Activated B cell treated with CpG ODN at 0.5 μM for 24 hours (primary cell): ENCODE measurements around the gene CAPN15. TPM values are rescaled to one million over a fixed set of nuclear protein-coding genes. Genes with fewer than 3 reads are reported as not detected.
A peak's percentile ranks its signal among the peaks of the same experiment; 100 is the strongest.
"Not testable (repeated sequence)": the region's sequence is repeated elsewhere in the genome, so short reads cannot be mapped to it uniquely, and the experiment has no call there.

Source experiments
- ATAC-seq: fragments of 200-7000 bp; cut with Tn5 transposase; one replicate; pipeline ENCODE4 v1.10.0; 2021; ENCODE audit warnings: low read depth, mild to moderate bottlenecking, moderate library complexity
- CTCF ChIA-PET: fragments of 350-600 bp; sonication (Branson Sonifier 250); formaldehyde crosslinking; loops from one replicate; lab custom pipeline; 2021; ENCODE audit warnings: antibody characterized with exemption; lab: Charles Lee
- POLR2A ChIA-PET: fragments of 350-600 bp; sonication (Branson Sonifier 250); formaldehyde crosslinking; loops from one replicate; lab custom pipeline; 2021; ENCODE audit warnings: antibody characterized with exemption; lab: Charles Lee
- DNase-seq: peaks from one replicate; pipeline ENCODE4 v3.0.0; 2022
- H3K27ac Mint-ChIP-seq: one replicate; pipeline ENCODE4 v1.8.0; 2020; ENCODE audit warnings: mixed read lengths
- H3K27me3 Mint-ChIP-seq: one replicate; pipeline ENCODE4 v1.8.0; 2021; ENCODE audit warnings: mixed read lengths
- H3K36me3 Mint-ChIP-seq: one replicate; pipeline ENCODE4 v1.8.0; 2021; ENCODE audit warnings: low read depth, mixed read lengths
- H3K4me1 Mint-ChIP-seq: one replicate; pipeline ENCODE4 v1.8.0; 2021; ENCODE audit warnings: mixed read lengths
- H3K4me3 Mint-ChIP-seq: one replicate; pipeline ENCODE4 v1.8.0; 2020; ENCODE audit warnings: mild to moderate bottlenecking, mixed read lengths
- H3K9me3 Mint-ChIP-seq: one replicate; pipeline ENCODE4 v1.8.0; 2020; ENCODE audit warnings: mixed read lengths
- CTCF ChIP-seq: fragments of 200-600 bp; IDR thresholded peaks from one replicate; pipeline ENCODE4 v1.8.0; 2022; ENCODE audit warnings: antibody characterized with exemption, mild to moderate bottlenecking
- intact Hi-C: fragments of 100-400 bp; cut with micrococcal nuclease; formaldehyde crosslinking; loops from one replicate; pipeline ENCODE4 v1.15.1; 2024
- total RNA-seq: library from RNA; stranded (reverse); gene quantifications from 2 replicates; pipeline ENCODE4 v1.2.3, GENCODE V29; 2022

CAPN15 gene
- 77.0 and 95.1 TPM in 2 replicates for total RNA-seq

DNA sequence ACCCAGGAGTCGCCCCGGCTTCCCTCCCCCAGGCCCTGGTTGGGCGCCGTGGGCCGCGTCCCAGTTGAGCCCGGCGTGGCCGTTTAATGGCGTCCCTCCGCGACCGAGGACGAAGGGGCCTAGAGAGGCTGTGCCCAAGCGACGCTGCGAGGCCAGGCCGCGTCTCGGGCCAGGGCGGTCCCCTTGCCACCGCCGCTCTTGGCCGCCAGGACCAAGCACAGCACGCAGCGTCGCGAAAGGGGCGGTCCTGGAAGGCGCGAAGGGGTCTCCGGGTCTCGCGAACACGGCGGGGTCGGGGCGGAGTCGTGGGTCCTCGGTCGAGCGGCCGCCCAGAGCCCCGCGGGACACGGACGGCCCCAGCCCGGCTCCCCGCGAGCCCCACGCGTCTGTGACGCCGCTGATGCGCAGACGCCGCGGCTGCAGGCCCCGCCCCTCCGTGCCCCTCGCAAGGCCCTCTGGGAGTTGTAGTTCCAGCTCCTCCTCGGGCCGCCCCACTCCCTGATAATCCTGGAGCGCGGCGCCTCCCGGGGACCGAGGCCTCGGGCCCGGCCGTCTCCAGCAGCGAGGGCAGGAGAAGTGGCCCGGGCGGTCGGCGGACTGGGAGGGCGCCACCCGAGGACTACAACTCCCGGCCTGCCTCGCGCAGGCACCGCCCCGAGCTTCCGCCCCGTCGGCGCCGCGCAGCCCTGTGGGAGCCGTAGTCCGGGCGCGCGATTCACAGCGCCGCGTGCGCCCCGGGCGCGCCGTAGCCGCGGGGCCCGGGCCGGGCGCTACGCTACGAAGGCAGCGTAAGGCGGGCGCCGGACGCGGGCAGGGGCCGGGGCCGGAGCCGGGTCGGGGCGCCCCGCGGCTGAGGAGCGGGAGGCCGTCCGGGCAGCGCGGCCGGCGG lies at the start of gene CAPN15:
CAPN15 (plus strand) TSS at position 698 of the 889 bp plus-strand sequence. CDS start 19,127 bp downstream, outside the sequence.
- POLR2A ChIA-PET, result interaction anchor here (0.6 to 1.6 kb wide), 11 partner anchors 9 to 1151 kb away, joined by 3 to 8 read pairs (median 3); partner anchors contain the start of genes JPT2, METTL26 and NHLRC4
- H3K27ac Mint-ChIP-seq, result peak within 1 kb of the TSS; percentile 82
- no peaks in the 10 kb centered on the region for H3K27me3 Mint-ChIP-seq
- H3K36me3 Mint-ChIP-seq, result no peaks in the 10 kb centered on the region
- TF ChIP-seq CTCF, result no peak
- peaks cover 43% of the 10 kb centered on the region for H3K4me1 Mint-ChIP-seq
- peak within 1 kb of the TSS; percentile 86 for H3K4me3 Mint-ChIP-seq
- DNase-seq (peak; percentile 91), ATAC-seq (peak; percentile 81)
- CTCF ChIA-PET, result no interaction called here
- intact Hi-C loops, result loop anchor here (1.0 to 5.0 kb wide), 11 partner anchors 40 to 1086 kb away; partner anchors contain the start of genes AXIN1, CRAMP1, IFT140 and JMJD8
- no peaks in the 10 kb centered on the region for H3K9me3 Mint-ChIP-seq

DNA sequence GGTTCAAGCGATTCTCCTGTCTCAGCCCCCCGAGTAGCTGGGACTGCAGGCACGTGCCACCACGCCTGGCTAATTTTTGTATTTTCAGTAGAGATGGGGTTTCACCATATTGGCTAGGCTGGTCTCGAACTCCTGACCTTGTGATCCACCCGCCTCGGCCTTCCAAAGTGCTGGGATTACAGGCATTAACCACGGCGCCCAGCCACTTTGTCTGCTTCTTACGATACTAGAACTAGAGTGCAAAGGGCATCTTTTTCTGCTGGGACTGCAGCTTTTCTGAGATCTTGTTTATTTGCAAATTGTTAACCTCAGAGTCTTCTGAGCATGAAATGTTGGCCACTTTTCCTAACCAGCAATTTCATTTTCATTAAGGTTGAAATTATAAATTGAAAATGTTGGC lies 49.2 kb upstream of the CAPN15 start:
- H3K4me1 Mint-ChIP-seq, H3K27ac Mint-ChIP-seq, CTCF ChIA-PET, H3K27me3 Mint-ChIP-seq, POLR2A ChIA-PET, H3K9me3 Mint-ChIP-seq, intact Hi-C loops, H3K4me3 Mint-ChIP-seq, ATAC-seq, DNase-seq: not testable (repeated sequence)
- H3K36me3 Mint-ChIP-seq, result peaks cover 18% of the 10 kb centered on the region

DNA sequence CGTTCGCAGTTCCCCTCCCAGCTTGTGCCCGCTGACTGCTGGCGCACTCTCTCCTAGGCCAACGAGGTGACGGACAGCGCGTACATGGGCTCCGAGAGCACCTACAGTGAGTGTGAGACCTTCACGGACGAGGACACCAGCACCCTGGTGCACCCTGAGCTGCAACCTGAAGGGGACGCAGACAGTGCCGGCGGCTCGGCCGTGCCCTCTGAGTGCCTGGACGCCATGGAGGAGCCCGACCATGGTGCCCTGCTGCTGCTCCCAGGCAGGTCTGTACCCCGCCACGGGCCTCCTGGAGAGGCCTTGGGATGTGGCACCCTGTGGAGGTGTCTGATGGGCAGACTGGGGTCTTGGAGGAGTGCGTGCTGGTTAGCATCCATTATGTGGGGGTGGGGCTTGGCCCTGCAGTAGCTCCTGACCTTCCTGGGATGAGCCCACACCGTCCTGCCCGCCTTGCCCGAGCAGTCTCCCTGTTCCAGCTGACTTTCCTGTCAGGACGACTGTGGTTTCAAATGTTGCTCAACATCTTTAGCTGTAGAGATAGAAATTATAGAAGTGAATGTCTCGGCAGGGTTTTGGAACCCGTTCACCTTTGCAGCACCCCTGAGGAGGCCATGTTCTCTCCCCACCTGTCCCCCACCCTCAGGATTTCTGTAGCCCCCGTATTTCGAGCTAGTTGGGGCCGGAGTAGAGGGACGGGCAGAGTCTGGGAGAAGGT lies 44.9 kb upstream of the CAPN15 start:
- Mint-ChIP-seq H3K27ac (no peak overlapping the region), H3K4me1 (no peaks in the 10 kb centered on the region), H3K36me3 (peaks cover 22% of the 10 kb centered on the region), H3K4me3 (no peak overlapping the region), H3K27me3 (no peaks in the 10 kb centered on the region), H3K9me3 (no peaks in the 10 kb centered on the region)
- no peak for TF ChIP-seq CTCF
- CTCF ChIA-PET, result no interaction called here
- DNase-seq, result no peak
- POLR2A ChIA-PET, result no interaction called here
- intact Hi-C loops, result no loop called here
- no peak for ATAC-seq

- no peak for TF ChIP-seq CTCF
- Mint-ChIP-seq H3K36me3 (peaks cover 25% of the 10 kb centered on the region), H3K9me3 (no peaks in the 10 kb centered on the region), H3K27me3 (no peaks in the 10 kb centered on the region), H3K4me1 (no peaks in the 10 kb centered on the region), H3K27ac (no peak overlapping the region), H3K4me3 (no peak overlapping the region)
- intact Hi-C loops, result no loop called here
- CTCF ChIA-PET, result no interaction called here
- ATAC-seq (no peak), DNase-seq (no peak)
- POLR2A ChIA-PET, result no interaction called here
Measured at GRCh38 chr16:483341-484075, 44.0 kb upstream of the CAPN15 start.

DNA sequence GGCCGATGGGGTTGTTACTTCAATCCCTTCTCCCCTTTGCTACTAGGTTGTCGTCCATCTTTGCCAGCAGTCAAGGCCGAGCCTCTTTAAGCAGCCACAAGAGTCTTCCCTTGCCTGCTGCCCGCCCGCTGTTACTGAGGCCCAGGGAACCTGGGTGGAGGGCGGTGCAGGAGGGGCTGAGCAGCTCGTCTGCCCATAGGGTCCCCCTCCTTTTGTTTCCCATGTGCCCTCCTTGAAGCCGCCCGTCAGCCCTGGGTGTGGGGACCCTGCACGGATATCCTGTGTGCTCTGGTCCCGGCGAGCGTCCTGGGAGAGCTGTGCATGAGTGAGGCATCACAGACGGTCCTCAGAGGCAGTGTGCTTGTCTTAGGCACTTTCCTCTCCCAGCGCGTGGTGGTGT lies 37.9 kb upstream of the CAPN15 start:
- no peak overlapping the region for H3K4me3 Mint-ChIP-seq
- H3K27ac Mint-ChIP-seq, result no peak overlapping the region
- no peaks in the 10 kb centered on the region for H3K4me1 Mint-ChIP-seq
- TF ChIP-seq CTCF, result no peak
- peaks cover 36% of the 10 kb centered on the region for H3K36me3 Mint-ChIP-seq
- no peaks in the 10 kb centered on the region for H3K27me3 Mint-ChIP-seq
- H3K9me3 Mint-ChIP-seq, result no peaks in the 10 kb centered on the region
- ChIA-PET POLR2A (no interaction called here), CTCF (no interaction called here)
- ATAC-seq (no peak), DNase-seq (no peak)
- intact Hi-C loops, result no loop called here
